Stimulated activated CD4-positive, alpha-beta T cell treated with anti-CD3 and anti-CD28 coated beads, Interleukin-1b, Interleukin-23, amount 100 ng/mL, for 1 hour (primary cell): ENCODE data around the gene DDX27.

Experiments used
- DNase-seq, 2 donors: peaks; one replicate each; pipeline ENCODE4 v3.0.0-alpha.2; 2020; ENCODE audit warnings: low read depth in 2 of 2

Gene DDX27

GRCh38 chr20:49247169-49247723 is 28.0 kb downstream of the DDX27 start:
- DNase-seq: no peak

DNA sequence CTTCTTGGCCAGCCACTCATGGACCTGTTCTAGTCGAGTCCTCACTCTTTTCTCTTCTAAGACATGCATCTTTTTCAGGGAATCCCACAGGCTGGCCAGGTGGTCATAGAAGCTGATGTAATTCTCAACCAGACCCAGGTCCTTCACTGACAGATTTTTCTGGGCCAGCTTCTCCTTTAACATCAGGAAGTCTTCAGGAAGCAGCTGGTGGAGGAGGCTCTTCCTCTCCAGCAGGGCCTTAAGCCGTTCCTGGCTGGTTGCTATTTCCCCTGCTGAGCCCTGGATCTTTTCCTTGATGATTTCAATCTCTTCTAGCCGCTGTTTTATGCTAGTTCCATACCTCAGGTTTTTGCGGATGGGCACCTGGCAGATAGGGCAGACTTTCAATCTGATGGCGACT is 28.6 kb downstream of the DDX27 start:
- no peak for DNase-seq

- no peak for DNase-seq
Observed at GRCh38 chr20:49248301-49248700, 29.1 kb downstream of the DDX27 start.

GRCh38 chr20:49248879-49249665 is 29.9 kb downstream of the DDX27 start:
- no peak for DNase-seq

DNA sequence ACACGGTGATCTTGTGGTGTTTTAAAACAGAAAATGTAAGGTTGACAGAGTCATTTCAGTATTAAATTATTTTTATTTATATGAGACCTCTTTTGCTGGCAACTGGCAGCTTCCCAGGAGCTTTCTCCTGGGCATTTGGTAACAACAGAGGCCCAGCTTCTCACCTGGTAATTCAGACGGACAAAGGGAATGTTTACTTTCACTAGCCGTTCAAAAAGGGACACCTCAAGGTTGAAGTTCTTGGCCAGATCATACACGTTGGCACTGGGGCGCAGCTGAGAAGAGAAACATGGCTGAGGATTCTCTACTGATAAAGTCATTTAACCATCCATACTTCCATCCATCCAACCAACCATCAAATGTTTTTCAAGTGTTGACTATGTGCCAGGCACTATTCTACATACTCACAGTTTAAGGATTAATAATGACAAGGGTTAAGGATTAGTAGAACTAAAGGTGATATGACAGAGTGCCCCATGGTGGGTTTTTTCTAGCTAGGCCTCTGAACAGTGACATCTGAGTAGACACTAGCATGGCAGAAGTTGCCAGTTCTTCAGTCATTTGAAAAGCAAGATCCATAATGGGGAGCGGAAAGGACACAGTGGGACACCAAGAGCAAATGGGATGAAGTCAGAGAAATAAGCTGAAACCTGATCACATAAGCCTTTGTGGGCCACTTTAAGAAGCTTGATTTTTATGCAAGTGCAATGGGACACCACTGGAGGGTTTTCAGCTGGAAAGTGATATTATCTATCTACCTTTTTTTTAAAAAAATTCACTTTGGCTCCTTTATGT is 33.5 kb downstream of the DDX27 start:
- DNase-seq: no peak

GRCh38 chr20:49256261-49256660 is 37.0 kb downstream of the DDX27 start:
- no peak for DNase-seq

GRCh38 chr20:49259284-49259683 is 40.1 kb downstream of the DDX27 start:
- no peak for DNase-seq

GRCh38 chr20:49259799-49260198 is 40.6 kb downstream of the DDX27 start:
- no peak for DNase-seq

- no peak for DNase-seq
Observed at GRCh38 chr20:49260218-49260617, 41.0 kb downstream of the DDX27 start.

DNA sequence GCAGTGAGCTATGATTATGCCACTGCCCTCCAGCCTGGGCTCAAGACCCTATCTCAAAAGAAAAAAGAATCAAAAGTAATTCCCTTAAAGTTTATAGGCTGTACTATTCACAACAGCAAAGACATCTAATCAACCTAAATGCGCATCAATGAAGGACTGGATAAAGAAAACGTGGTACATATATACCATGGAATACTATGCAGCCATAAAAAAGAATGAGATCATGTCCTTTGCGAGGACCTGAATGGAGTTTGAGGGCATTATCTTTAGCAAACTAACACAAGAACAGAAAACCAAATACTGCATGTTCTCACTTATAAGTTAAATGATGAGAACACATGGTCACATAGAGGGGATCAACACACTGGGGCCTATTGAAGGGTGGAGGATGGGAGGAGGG is 42.0 kb downstream of the DDX27 start:
- no peak for DNase-seq

DNA sequence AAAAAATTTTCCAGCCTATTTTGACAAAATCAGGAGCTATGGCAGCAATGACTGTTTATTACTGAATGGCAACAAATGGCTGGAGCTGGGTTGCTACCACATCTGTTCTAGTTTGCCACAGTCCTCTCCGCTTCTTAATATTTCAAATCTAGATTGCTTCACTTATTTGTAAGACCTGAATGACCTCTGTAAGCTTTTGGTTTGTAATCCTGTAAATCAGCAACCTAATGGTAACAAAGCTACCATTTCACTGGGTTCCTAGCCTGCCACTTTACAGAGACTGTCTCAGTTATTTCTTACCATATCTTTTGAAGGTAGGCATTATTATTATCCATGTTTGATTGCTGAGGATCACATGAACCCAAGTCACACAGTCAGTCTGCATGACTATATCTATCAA is 43.2 kb downstream of the DDX27 start:
- no peak for DNase-seq

- no peak for DNase-seq
Observed at GRCh38 chr20:49267327-49267726, 48.1 kb downstream of the DDX27 start.

GRCh38 chr20:49268600-49269365 is 49.6 kb downstream of the DDX27 start:
- DNase-seq: no peak

GRCh38 chr20:49270177-49270576 is 51.0 kb downstream of the DDX27 start:
- no peak for DNase-seq

- no peak for DNase-seq
Observed at GRCh38 chr20:49270736-49271135, 51.5 kb downstream of the DDX27 start.

GRCh38 chr20:49272654-49273053 is 53.4 kb downstream of the DDX27 start:
- DNase-seq: no peak

- no peak for DNase-seq
Observed at GRCh38 chr20:49273696-49274277, 54.6 kb downstream of the DDX27 start.

DNA sequence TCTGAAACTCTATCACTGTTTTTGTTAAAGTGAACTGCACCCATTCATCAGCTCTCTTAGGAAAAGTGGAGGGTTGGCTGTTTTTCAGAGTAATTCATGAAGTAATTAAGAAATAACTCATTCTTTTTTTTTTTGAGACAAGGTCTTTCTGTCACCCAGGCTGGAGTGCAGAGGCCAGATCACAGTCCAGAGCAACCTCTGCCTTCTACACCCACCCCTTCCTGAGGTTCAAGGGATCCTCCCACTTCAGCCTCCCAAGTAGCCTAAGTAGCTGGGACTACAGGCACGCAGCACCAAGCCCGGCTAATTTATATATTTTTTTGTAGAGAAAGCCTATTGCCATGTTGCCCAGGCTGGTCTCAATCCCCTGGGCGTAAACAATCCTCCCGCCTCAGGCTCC is 56.0 kb downstream of the DDX27 start:
- no peak for DNase-seq

DNA sequence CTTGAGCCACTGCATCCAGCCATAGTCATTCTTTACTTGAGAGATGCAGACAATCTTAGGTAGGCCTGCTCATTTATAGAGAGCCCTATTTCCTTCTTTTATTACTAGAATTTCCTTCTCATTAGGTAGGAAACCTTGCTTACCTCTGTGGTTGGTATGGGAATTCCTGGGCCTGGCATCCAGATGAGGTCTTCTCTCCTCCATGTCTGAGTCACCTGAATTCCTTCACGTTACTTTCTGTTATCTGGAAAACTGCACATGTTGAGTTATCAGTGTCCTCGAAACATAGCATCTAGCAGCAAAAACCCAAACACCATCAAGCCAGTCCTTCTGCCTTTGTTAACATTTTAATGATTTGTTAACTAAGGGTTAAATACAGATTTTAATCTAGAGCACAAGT is 56.4 kb downstream of the DDX27 start:
- DNase-seq: no peak

- DNase-seq: peak in 1 of 2 donors; percentile 14
Observed at GRCh38 chr20:49276161-49276960, 57.1 kb downstream of the DDX27 start.
